Kidney epithelial cell (primary cell): ENCODE measurements around the gene SPACA4. TPM values are rescaled to one million over a fixed set of nuclear protein-coding genes. Genes with fewer than 3 reads are reported as not detected.

Experiments used
- DNase-seq: peaks from one replicate; pipeline ENCODE4 v3.0.0-alpha.2; 2010; ENCODE audit warnings: low read depth
- H3K27me3 ChIP-seq: 2 replicates; pipeline ENCODE4 v1.6.0; 2011; ENCODE audit warnings: low read length; ENCODE audit not compliant: control insufficient read depth, insufficient read depth
- H3K36me3 ChIP-seq: 2 replicates; pipeline ENCODE4 v1.5.1; 2011; ENCODE audit warnings: low read length; ENCODE audit not compliant: control insufficient read depth, insufficient read depth
- H3K4me3 ChIP-seq: 2 replicates; pipeline ENCODE4 v1.5.1; 2011; ENCODE audit warnings: low read depth, mild to moderate bottlenecking, control low read depth, low read length
- total RNA-seq: library from RNA; depleted of rRNA; stranded (reverse); fragments of >200 nt; gene quantifications from 2 replicates; pipeline ENCODE4 v1.2.3, GENCODE V29; 2015
- TF ChIP-seq, protein P1 (sequence below): IDR thresholded peaks from 2 replicates; pipeline ENCODE4 v1.5.1; 2011; ENCODE audit warnings: mild to moderate bottlenecking, moderate library complexity, low read length, control low read depth, inconsistent platforms; ENCODE audit not compliant: insufficient read depth, poor library complexity, severe bottlenecking

SPACA4 gene
- total RNA-seq, 1 donor from 2014 or later, result not detected

- TF ChIP-seq, protein P1, sequence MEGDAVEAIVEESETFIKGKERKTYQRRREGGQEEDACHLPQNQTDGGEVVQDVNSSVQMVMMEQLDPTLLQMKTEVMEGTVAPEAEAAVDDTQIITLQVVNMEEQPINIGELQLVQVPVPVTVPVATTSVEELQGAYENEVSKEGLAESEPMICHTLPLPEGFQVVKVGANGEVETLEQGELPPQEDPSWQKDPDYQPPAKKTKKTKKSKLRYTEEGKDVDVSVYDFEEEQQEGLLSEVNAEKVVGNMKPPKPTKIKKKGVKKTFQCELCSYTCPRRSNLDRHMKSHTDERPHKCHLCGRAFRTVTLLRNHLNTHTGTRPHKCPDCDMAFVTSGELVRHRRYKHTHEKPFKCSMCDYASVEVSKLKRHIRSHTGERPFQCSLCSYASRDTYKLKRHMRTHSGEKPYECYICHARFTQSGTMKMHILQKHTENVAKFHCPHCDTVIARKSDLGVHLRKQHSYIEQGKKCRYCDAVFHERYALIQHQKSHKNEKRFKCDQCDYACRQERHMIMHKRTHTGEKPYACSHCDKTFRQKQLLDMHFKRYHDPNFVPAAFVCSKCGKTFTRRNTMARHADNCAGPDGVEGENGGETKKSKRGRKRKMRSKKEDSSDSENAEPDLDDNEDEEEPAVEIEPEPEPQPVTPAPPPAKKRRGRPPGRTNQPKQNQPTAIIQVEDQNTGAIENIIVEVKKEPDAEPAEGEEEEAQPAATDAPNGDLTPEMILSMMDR, result no peak
- no peak for DNase-seq
- no peaks in the 10 kb centered on the region for H3K36me3 ChIP-seq
- no peak overlapping the region for H3K4me3 ChIP-seq
- H3K27me3 ChIP-seq, result no peaks in the 10 kb centered on the region
Observed at GRCh38 chr19:48632692-48633147, 26.2 kb downstream of the SPACA4 start.

DNA sequence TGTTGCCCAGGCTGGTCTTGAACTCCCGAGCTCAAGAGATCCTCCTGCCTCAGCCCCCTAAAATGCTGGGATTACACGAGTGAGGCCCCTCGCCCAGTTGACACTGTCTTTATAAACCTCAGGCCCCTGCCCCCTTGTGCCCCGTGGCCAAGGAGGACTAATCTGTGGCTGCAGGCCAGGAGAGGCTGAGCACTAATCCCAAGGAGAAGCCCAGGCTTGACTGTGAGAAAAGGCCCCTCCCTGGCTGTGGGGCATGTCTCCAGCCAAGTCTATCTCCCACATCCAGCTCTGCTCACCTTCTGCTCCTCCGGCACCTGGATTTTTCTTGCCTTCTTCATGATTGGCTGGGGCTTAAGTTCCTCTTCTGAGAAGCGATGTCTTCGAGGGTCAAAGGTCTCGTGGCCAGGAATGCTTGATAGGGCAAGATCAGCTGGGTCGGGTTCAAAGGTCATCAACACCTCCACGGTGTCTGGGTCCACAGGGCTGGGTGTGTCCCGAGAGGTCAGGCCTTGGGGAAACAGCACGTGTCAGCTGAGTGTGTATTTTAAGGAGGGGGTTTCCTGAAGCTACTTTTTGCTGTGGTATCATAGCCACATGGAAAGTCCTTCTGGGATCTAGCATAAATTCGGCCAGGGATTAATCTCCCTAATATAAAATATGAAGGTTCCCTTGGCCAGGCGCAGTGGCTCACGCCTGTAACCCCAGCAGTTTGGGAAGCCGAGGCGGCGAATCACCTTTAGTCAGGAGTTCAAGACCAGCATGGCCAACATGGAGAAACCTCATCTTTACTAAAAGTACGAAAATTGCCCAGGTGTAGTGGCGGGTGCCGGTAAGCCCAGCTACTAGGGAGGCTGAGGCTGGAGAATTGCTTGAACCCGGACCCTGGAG, 26.9 kb downstream of the SPACA4 start:
- DNase-seq, result no peak

DNA sequence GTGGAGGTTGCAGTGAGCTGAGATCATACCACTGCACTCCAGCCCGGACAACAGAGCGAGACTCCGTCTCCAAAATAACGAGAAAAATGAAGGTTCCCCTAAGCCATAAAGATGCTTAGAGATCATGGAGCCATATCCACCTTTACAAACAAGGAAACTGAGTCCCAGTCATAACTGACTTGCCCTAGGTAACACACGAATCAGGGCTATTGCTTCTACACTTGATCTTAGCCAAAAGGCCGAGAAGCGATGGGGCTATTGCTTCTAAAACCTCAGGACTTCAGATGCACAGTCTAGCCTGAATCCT, 27.4 kb downstream of the SPACA4 start:
- Histone ChIP-seq H3K4me3 (no peak overlapping the region), H3K36me3 (no peaks in the 10 kb centered on the region), H3K27me3 (no peaks in the 10 kb centered on the region)
- TF ChIP-seq, protein P1, result no peak
- DNase-seq, result no peak

More for the DNA sequence above, 26.9 kb downstream of the SPACA4 start:
- no peaks in the 10 kb centered on the region for H3K27me3 ChIP-seq
- no peak overlapping the region for H3K4me3 ChIP-seq
- no peaks in the 10 kb centered on the region for H3K36me3 ChIP-seq
- TF ChIP-seq, protein P1, result no peak

DNA sequence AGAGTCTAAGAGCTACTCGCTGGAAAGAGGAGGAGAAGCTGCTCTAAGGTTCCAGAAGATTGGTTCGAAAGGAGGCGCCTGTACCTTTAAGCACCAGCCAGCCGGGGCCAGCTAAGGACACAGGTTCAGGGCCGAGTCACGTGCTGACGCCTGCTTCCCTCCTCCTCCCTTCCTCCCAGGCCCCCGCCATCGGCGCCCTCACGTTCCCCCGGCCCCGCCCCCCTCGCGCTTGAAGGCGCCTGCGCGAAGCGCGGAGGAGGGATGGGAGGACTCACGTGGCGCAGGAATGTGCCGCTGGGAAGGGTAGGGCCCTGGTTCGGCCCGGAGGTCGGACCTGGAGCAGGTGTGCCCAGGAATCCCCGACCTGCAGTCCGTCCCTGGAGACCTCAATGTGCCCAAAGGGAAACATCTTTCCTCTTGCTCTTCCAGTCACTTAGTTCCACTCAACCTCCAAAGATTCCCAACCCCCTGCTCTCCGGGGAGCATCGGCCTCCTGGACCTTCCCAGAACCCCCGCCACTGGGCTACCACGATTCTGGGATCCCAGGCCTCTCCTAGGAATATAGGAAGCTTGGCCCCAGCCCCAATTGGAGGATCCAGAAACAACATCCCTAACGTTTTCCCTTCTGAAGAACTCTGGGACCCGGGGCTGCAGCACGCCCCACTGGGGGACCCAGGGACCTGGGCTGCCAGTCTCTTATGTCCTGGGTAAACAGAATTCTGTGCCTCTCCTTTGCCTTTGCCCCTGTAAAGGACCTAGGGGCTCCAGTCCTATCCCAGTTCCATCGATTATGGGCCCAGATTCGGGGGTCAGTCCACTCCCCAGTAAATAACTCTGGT, 28.1 kb downstream of the SPACA4 start:
- no peaks in the 10 kb centered on the region for H3K36me3 ChIP-seq
- DNase-seq, result peak; percentile 85
- TF ChIP-seq, protein P1, result no peak

GRCh38 chr19:48635263-48635965, 28.9 kb downstream of the SPACA4 start:
- DNase-seq, result no peak
- Histone ChIP-seq H3K27me3 (peaks cover 3% of the 10 kb centered on the region), H3K36me3 (no peaks in the 10 kb centered on the region), H3K4me3 (peak overlapping the region; percentile 42)
- TF ChIP-seq, protein P1, result no peak

More for the DNA sequence above, 28.1 kb downstream of the SPACA4 start:
- no peak overlapping the region for H3K4me3 ChIP-seq
- peaks cover 3% of the 10 kb centered on the region for H3K27me3 ChIP-seq
